ENCODE measurements around the gene SLC36A3.
"Not testable (repeated sequence)": the region's sequence is repeated elsewhere in the genome, so short reads cannot be mapped to it uniquely, and the experiment has no call there.

Gene SLC36A3

DNA sequence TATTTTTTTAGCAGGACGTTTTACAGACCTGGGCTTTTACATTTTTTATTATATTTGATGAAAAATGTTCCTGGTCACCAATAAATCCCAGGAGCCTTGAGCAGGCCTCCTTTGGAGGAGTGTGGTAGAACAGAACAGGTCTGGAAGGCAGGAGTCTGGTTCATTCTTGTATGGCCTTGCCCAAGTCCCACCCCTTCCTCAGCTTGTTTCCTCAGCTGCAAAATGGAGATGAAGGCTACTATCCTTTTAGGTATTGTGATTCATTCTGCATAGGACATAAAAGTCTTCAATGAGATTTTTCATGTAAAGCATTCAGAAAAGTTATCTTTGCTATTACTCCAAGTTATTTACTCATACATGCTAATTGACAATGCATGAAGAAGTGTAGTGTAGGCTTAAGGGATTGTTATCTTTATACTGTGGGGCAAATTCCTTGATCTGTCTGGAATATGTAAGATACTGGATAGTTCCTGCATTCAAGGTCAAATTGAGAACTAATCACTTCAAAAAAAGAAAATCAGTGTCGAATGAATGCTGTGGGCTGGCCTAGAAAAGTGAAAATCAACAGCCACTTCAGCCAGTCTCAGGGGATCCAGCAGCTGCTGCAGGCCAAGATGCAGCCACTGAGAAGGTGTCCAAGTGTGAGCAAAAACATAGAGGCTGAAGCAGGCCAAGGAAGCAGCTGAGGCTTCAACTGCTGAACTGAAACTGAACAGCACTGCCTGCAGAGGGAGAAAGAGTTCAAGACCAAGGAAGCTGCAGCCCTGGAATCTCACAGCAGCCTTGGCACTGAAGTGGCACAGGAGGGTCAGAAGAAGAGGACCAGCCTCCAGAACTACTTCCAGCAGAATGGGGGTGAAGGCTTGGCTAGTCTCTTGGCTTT, 15.5 kb upstream of the SLC36A3 start:
- no peak overlapping the region for H3K4me3 ChIP-seq (ENCODE audit: low read length)
- TF ChIP-seq ZNF274 (IDR thresholded peaks at IDR 0.05; ENCODE audit: low read depth, low read length), result no peak

DNA sequence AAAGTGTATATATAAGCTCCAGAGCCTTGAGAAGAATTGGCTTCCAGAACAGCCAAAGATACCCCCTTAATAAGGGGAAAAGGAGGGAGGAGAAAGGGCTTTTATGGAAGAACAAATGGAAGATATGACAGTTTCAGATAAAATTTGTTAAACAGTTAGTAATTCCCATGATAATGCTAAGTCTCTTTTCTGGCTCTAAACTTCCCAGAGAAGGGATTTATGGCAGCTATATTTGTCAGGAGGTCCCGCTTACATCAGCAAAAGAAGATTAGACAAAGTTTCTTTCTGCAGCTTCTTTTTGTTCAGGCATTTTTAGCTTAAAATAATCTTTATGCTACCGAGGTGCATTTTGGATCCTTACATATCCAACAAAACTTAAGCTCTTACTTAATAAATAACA, 14.3 kb upstream of the SLC36A3 start:
- H3K4me3 ChIP-seq (ENCODE audit: low read length), result no peak overlapping the region

DNA sequence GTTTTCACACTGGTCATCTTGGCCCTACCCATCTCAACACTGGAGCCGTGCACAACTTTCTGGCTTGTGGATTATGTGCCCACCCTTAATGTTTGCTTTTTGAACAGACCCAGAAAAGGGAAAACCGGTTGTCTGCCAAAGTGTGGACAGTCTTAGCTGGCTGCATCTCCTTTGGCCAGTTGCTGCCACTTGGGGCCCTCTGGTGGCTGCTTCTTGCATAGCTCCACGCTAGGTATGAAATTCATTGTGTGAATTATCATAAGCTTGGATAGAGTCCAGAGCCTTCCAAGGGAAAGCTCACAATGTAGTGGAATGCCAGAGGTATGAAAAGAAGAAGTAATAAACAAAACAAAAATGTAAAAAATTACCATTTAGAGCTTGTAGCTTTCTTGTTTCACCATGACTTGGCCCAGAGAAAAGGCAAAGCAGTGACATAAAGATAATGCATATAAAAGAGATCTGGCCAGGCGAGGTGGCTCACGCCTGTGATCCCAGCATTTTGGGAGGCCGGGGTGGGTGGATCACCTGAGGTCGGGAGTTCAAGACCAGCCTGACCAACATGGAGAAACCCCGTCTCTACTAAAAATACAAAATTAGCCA, 12.5 kb upstream of the SLC36A3 start:
- TF ChIP-seq ZNF274 (IDR thresholded peaks at IDR 0.05; ENCODE audit: low read depth, low read length), result no peak
- H3K4me3 ChIP-seq (ENCODE audit: low read length), result no peak overlapping the region

More for the DNA sequence above, 14.3 kb upstream of the SLC36A3 start:
- TF ChIP-seq ZNF274 (IDR thresholded peaks at IDR 0.05; ENCODE audit: low read depth, low read length), result no peak

DNA sequence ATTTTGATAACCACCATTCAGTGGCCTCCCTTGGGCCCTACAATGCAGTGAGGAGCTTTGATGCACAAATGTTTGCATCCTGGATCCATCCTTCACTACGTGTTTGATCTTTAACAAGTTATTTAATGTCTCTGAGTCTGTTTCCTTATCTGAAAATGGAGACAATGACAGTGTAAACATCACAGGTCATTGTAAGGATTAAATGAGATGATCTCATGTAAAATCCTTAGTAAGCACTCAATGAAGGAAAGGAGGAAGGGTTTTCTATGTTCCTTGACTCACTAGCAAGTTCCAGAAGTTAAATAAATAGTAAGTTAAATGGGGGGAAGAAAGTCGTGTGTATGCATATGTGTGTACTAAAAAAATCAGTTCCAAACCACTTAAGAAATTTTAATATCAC, 9.8 kb upstream of the SLC36A3 start:
- TF ChIP-seq ZNF274 (IDR thresholded peaks at IDR 0.05; ENCODE audit: low read depth, low read length), result no peak

DNA sequence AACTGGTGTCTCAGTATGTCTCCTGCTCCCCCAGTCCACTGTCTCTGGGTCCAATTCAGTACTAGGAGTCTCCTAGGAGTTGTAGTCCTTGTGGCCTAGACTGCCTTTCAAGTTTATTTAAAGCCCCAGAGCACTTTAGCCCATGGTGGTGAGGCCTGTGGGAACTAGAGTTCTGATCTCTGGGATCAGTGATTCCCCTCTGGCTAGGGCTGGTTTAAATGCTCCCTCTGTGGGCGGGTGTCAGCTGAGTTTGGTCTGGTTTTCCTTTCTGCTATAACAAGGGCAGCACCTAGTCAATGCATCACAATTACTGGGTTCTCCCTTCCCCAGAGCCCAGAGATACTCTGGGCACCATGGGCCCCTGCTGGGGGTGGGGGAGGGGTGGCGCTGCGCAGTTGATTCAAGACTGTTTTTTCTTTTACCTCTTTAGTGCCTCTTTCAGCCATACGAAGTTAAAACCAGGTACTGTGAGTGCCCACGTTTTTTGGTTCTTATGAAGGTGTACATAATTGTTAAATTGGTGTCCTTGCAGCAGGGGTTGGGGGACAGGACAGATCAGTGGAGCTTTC, 9.3 kb upstream of the SLC36A3 start:
- TF ChIP-seq ZNF274 (IDR thresholded peaks at IDR 0.05; ENCODE audit: low read depth, low read length), result no peak
- no peak overlapping the region for H3K4me3 ChIP-seq (ENCODE audit: low read length)

More for the DNA sequence above, 9.8 kb upstream of the SLC36A3 start:
- no peak overlapping the region for H3K4me3 ChIP-seq (ENCODE audit: low read length)

DNA sequence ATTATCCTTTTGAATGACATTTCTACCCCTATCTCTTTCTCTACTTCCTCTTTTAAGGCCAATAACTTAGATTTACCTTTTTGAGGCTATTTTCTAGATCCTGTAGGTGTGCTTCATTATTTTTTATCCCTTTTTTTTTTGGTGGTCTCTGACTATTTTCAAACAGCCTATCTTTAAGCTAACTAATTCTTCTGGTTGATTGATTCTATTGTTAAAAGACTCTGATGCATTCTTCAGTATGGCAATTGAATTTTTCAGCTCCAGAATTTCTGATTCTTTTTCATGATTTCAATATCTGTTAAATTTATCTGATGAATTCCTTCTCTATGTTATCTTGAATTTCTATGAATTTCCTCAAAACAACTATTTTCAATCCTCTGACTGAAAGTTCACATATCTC, 7.4 kb upstream of the SLC36A3 start:
- no peak overlapping the region for H3K4me3 ChIP-seq (ENCODE audit: low read length)
- TF ChIP-seq ZNF274 (IDR thresholded peaks at IDR 0.05; ENCODE audit: low read depth, low read length), result no peak

DNA sequence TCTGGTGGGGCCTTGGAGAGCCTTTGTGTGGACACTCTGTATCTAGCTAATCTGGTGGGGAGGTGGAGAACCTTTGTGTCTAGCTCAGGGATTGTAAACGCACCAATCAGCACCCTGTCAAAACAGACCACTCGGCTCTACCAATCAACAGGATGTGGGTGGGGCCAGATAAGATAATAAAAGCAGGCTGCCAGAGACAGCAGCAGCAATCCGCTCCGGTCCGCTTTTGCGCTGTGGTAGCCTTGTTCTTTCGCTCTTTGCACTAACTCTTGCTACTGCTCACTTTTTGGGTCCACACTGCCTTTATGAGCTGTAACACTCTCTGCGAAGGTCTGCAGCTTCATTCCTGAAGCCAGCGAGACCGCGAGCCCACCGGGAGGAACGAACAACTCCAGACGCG, 6.3 kb upstream of the SLC36A3 start:
- not testable (repeated sequence) for H3K4me3 ChIP-seq (ENCODE audit: low read length)

DNA sequence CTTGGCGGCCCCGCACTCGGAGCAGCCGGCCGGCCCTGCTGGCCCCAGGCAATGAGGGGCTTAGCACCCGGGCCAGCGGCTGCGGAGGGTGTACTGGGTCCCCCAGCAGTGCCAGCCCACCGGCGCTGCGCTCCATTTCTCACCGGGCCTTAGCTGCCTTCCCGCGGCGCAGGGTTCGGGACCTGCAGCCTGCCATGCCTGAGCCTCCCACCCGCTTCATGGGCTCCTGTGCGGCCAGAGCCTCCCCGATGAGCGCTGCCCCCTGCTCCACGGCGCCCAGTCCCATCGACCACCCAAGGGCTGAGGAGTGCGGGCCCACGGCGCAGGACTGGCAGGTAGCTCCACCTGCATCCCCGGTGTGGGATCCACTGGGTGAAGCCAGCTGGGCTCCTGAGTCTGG, 5.7 kb upstream of the SLC36A3 start:
- H3K4me3 ChIP-seq (ENCODE audit: low read length), result not testable (repeated sequence)

DNA sequence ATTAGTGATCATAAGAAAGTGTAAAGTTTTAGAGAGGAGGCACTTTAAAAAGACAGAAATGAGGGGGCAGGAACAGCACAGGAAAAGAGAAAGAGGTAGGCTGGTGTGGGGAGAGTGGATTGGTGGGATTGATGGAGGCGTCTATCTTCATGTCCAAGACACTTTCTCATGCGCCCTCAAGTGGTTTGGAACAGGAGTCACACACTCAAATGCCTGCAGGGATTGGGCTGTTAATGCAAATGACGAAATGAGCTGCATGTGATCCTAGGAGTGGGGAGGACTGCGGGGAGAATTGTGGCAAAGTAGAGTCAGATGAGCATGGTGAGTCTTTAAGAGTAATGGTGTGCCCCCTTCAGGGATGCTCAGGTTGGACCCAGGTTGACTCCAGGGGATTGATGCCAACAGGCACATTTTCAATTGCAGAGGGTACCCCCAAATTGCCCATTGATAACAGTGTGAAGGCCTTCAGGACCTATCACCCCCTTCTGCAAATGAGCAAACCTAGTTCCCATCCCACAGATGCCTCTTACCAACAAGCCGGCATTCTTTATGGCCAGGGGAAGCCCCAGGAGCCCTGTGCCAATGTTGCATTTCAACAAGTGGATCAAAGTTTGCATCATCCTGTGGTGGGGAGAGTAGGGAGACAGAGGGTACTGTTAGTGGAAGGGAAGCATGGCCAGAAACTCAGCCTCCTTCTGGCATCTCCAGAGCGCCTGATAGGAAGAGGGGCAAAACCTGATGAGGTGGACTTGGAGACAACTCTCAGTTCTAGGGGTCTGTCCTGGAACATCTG, 5.3 kb downstream of the SLC36A3 start:
- H3K4me3 ChIP-seq (ENCODE audit: low read length), result no peak overlapping the region
- TF ChIP-seq ZNF274 (IDR thresholded peaks at IDR 0.05; ENCODE audit: low read depth, low read length), result no peak

DNA sequence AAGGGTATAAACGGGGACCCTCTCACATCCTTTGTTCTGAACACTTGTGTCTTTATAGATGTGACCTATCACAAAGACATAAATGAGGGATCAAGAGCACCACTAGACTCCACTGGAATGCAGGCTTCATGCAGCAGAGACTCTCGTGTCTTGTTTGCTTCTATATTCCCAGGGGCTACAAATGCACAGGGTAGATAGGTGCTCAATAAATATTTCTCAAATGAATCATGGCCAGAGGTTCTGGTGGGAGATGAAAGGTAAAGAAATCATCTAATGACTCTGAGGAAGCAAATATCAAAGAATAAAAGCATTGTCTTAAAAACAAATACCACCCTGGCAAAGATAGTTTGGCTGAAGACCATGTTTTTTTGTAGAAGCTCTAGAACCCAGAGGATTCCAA, 6.6 kb downstream of the SLC36A3 start:
- no peak for TF ChIP-seq ZNF274 (IDR thresholded peaks at IDR 0.05; ENCODE audit: low read depth, low read length)
- H3K4me3 ChIP-seq (ENCODE audit: low read length), result no peak overlapping the region

DNA sequence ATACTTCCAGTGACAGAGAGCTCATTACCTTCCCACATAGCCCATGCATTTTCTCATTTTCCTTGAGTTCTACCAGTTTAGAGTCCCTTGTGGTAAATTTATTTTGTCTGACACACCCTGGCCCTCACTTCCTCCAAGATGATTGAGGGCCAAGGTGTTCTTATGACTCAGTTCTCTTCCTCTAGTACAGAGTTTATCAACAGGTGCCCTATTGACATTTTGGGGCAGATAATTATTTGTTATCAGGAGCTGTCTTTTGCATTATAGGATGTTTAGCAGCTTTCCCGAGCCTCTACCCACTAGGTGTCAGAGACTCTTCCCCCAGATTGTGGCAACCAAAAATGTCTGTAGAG, 7.1 kb downstream of the SLC36A3 start:
- H3K4me3 ChIP-seq (ENCODE audit: low read length), result no peak overlapping the region
- no peak for TF ChIP-seq ZNF274 (IDR thresholded peaks at IDR 0.05; ENCODE audit: low read depth, low read length)

DNA sequence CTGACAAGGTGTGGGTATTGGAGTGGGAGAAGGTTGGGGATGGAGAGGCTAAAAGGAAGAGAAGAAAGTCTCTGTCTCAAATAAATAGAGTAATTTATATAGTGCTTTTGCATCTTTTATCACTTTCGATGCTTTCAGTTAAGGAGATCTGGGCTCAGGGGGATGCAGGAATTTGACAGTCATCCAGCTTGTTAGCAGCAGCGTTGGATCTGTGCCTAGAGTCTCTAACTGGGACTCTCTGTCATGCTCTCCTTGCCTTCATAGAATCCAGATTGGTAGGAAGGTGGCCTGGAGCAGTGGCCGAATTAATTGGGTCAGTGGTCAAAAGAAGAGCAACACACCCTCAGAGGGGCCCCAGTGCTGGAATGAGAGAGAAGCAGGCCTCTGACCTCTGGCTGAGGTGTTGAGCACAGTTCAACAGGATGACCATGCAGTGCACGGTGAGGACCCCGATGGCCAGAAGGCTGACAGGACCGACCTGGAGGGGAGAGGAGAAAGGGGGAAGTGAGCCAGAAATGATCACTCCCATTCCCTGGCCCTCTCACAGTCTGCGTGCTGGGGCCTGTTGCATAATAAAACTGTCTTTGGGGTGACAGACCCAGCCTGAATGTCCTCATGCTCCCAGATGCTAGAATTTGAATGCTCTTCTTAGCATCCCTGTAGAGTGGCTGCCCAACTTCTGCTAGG, 7.6 kb downstream of the SLC36A3 start:
- TF ChIP-seq ZNF274 (IDR thresholded peaks at IDR 0.05; ENCODE audit: low read depth, low read length), result no peak
- H3K4me3 ChIP-seq (ENCODE audit: low read length), result no peak overlapping the region

DNA sequence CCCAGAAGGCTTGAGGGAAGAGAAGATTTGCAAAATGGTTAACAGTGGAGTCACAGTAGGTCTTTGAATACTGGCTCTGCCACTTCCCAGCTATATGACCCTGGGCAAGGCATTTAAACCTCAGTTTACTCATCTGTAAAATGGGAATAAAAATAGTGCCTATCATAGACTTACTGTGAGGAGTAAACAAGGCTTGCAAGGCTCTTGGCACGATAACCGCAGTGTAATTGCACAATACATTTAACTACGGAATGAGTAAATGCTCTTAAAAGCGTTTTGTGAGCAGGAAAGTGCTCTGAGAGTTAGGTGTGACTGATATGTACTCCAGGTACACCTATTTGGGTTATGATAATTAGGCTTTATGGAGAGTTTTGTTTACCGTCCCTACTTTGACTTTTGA, 8.4 kb downstream of the SLC36A3 start:
- TF ChIP-seq ZNF274 (IDR thresholded peaks at IDR 0.05; ENCODE audit: low read depth, low read length), result no peak
- H3K4me3 ChIP-seq (ENCODE audit: low read length), result no peak overlapping the region

DNA sequence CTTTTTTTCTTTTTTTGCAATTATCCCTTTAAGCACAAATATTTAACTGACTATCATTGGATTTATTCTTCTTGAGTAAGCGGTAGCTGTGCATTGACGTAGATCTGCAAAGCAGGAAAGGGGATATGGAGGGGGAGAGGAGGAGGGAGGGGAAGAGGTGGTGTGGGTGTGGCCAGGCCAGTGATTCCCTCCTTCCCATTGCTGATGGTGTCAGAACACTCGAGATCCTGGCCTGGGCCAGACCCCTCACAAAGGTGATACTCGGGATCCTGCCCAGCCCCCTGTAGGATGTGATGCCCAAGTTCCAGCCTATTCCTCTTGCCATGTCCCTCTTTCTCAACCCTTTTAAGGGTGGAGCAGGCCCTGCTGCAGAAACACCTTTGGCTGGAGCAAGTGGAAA, 9.9 kb downstream of the SLC36A3 start:
- TF ChIP-seq ZNF274 (IDR thresholded peaks at IDR 0.05; ENCODE audit: low read depth, low read length), result no peak
- no peak overlapping the region for H3K4me3 ChIP-seq (ENCODE audit: low read length)

Data from GM08714 (cell line).